ENCODE results near the gene SCAMP1. TPM values are rescaled to one million over a fixed set of nuclear protein-coding genes. Genes with fewer than 3 reads are reported as not detected.

SCAMP1 gene
- total RNA-seq, 2 experiments from 2014 or later: 18.0 to 41.1 TPM

DNA sequence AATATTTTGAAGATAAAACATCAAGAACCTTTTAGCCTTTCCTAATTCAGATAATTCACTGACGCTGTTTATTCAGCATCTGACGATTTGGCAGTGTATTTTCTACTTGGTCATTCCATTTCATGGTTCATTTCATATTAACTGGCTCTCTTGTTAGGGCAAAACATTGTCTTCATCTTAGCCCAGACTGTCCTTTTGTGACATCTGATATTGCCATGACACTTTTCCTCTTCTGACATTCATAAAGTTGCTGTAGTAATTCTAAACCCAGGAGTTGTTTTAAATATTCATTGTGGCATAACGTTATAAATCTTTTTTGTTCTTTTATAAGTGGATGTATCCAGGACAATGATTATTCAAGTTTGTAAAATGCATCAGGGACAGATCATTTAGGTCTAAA lies 1.8 kb downstream of the SCAMP1 start:
- H3K36me3 ChIP-seq (ENCODE audit: insufficient read depth, low read length): peaks cover 10% of the 10 kb centered on the region; the same call in 1 of the 2 replicates
- TF ChIP-seq, protein P1, sequence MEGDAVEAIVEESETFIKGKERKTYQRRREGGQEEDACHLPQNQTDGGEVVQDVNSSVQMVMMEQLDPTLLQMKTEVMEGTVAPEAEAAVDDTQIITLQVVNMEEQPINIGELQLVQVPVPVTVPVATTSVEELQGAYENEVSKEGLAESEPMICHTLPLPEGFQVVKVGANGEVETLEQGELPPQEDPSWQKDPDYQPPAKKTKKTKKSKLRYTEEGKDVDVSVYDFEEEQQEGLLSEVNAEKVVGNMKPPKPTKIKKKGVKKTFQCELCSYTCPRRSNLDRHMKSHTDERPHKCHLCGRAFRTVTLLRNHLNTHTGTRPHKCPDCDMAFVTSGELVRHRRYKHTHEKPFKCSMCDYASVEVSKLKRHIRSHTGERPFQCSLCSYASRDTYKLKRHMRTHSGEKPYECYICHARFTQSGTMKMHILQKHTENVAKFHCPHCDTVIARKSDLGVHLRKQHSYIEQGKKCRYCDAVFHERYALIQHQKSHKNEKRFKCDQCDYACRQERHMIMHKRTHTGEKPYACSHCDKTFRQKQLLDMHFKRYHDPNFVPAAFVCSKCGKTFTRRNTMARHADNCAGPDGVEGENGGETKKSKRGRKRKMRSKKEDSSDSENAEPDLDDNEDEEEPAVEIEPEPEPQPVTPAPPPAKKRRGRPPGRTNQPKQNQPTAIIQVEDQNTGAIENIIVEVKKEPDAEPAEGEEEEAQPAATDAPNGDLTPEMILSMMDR (conservative IDR thresholded peaks at IDR 0.05; ENCODE audit: low read length): no peak
- TF ChIP-seq EZH2phosphoT487 (IDR thresholded peaks at IDR 0.05; ENCODE audit: borderline replicate concordance, low read depth, low read length): no peak
- no peaks in the 10 kb centered on the region for H3K9me3 ChIP-seq (ENCODE audit: low read length)
- H3K4me1 ChIP-seq (ENCODE audit: insufficient read depth, low read length, poor library complexity, severe bottlenecking): peaks cover 22% of the 10 kb centered on the region
- H3K4me2 ChIP-seq (ENCODE audit: low read length): peak overlapping the region; percentile 89
- intact Hi-C loops (cut with micrococcal nuclease; ENCODE audit: unreplicated experiment): loop anchor here (5.0 kb wide), 3 partner anchors 105 to 585 kb away; partner anchors contain the start of gene TBCA
- H3K79me2 ChIP-seq (ENCODE audit: insufficient read depth, low read depth, low read length): peaks cover 72% of the 10 kb centered on the region
- ChIA-PET POLR2A (no interaction called here), CTCF (ENCODE audit: unreplicated experiment) (no interaction called here)
- H4K20me1 ChIP-seq (ENCODE audit: insufficient read depth, low read length): no peaks in the 10 kb centered on the region
- H3K4me3 ChIP-seq (ENCODE audit: low read depth, low read length, poor library complexity, severe bottlenecking): peak overlapping the region; percentile 90
- no peak for DNase-seq (ENCODE audit: low spot score)
- peak overlapping the region; percentile 85 for H3K27ac ChIP-seq (ENCODE audit: low read depth, low read length, poor library complexity, severe bottlenecking)
- H3K9me2 ChIP-seq (ENCODE audit: insufficient read depth, low read length): no peaks in the 10 kb centered on the region
- H2AFZ ChIP-seq (ENCODE audit: low read length): no peak overlapping the region; the same call in 1 of the 2 replicates
- no TSS peak for BruUV-seq (replicated peaks)

DNA sequence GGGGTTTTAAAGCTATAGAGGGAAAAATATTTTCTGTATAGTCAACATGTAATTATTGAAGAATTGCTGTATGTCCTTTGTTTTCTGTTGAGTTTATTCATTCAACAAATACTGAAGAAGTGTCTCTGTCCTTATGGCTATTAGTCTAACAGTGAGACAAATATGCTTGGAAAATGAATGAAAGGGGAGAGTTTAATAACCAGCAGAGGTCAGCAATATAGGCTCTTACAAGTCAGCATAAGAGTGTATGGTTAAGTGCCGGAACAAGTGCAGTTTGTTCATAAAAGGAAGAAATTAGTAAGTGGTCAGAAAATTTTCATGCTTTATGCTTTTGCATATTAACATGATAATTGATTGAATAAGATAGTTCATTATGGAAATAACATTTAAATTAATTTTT lies 3.6 kb downstream of the SCAMP1 start:
- Histone ChIP-seq H3K36me3 (ENCODE audit: insufficient read depth, low read length) (peaks cover 9% of the 10 kb centered on the region; the same call in 1 of the 2 replicates), H4K20me1 (ENCODE audit: insufficient read depth, low read length) (peaks cover 7% of the 10 kb centered on the region; the same call in 1 of the 2 replicates), H3K4me3 (ENCODE audit: low read depth, low read length, poor library complexity, severe bottlenecking) (no peak overlapping the region), H3K9me3 (ENCODE audit: low read length) (no peaks in the 10 kb centered on the region), H3K4me1 (ENCODE audit: insufficient read depth, low read length, poor library complexity, severe bottlenecking) (peaks cover 14% of the 10 kb centered on the region), H3K79me2 (ENCODE audit: insufficient read depth, low read depth, low read length) (peaks cover 86% of the 10 kb centered on the region), H3K27ac (ENCODE audit: low read depth, low read length, poor library complexity, severe bottlenecking) (no peak overlapping the region), H3K4me2 (ENCODE audit: low read length) (no peak overlapping the region), H2AFZ (ENCODE audit: low read length) (no peak overlapping the region), H3K9me2 (ENCODE audit: insufficient read depth, low read length) (no peaks in the 10 kb centered on the region)
- POLR2A ChIA-PET: interaction anchor here (0.7 kb wide), 1 partner anchor 542 kb away, joined by 4 read pairs; no protein-coding TSS in a partner anchor
- intact Hi-C loops (cut with micrococcal nuclease; ENCODE audit: unreplicated experiment): loop anchor here (5.0 kb wide), 3 partner anchors 103 to 587 kb away; partner anchors contain the start of gene TBCA
- TF ChIP-seq, protein P1 (conservative IDR thresholded peaks at IDR 0.05; ENCODE audit: low read length): peak; percentile 59
- no peak for TF ChIP-seq EZH2phosphoT487 (IDR thresholded peaks at IDR 0.05; ENCODE audit: borderline replicate concordance, low read depth, low read length)
- DNase-seq (ENCODE audit: low spot score): peak; percentile 34
- CTCF ChIA-PET (ENCODE audit: unreplicated experiment): no interaction called here
- TSS peak; percentile 32 for BruUV-seq (replicated peaks)

DNA sequence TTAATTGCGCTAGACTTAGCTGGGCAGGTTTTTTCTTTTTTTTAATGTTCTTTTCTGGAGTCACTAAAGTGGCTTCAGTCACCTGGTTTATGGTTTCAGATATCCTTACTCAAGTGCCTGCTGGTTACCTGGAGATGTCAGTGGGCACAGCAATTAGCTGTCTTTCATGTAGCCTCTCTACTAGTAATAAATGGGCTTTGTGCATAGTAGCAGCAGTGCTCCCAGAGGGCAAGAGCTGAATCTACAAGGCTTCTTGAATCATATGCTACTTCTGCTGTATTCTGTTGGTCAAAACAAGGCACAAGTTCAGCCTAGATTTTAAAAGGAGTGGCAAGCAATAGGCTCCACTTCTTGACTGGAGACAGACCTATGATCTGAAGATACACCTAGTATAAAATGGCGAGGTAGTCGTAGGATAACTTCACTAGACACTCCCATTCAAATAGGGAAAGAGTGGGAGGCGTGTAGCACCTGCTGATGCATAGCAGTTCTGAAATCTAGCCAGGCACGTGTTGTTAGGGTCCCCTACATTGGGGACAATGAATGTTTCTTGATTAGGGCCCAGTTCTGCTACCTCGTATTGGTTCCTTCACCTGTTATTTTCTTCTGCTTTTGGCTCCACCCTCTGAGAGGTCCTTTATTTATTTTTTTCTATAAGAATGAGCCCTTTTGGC lies 7.0 kb downstream of the SCAMP1 start:
- no TSS peak for BruUV-seq (replicated peaks)
- H3K36me3 ChIP-seq (ENCODE audit: insufficient read depth, low read length): peaks cover 9% of the 10 kb centered on the region; the same call in 1 of the 2 replicates
- H3K4me1 ChIP-seq (ENCODE audit: insufficient read depth, low read length, poor library complexity, severe bottlenecking): peaks cover 16% of the 10 kb centered on the region
- no peak overlapping the region for H2AFZ ChIP-seq (ENCODE audit: low read length)
- H3K9me3 ChIP-seq (ENCODE audit: low read length): no peaks in the 10 kb centered on the region
- intact Hi-C loops (cut with micrococcal nuclease; ENCODE audit: unreplicated experiment): no loop called here
- peaks cover 12% of the 10 kb centered on the region for H4K20me1 ChIP-seq (ENCODE audit: insufficient read depth, low read length)
- TF ChIP-seq, protein P1 (conservative IDR thresholded peaks at IDR 0.05; ENCODE audit: low read length): peak; percentile 64
- TF ChIP-seq EZH2phosphoT487 (IDR thresholded peaks at IDR 0.05; ENCODE audit: borderline replicate concordance, low read depth, low read length): no peak
- peak; percentile 43 for DNase-seq (ENCODE audit: low spot score)
- peak overlapping the region; percentile 10; the same call in 1 of the 2 replicates for H3K4me2 ChIP-seq (ENCODE audit: low read length)
- ChIA-PET POLR2A (interaction anchor here (0.6 to 1.3 kb wide), 6 partner anchors 10 to 1882 kb away, joined by 3 to 6 read pairs (median 3); no protein-coding TSS in a partner anchor), CTCF (ENCODE audit: unreplicated experiment) (no interaction called here)
- H3K79me2 ChIP-seq (ENCODE audit: insufficient read depth, low read depth, low read length): peaks cover 92% of the 10 kb centered on the region
- no peak overlapping the region for H3K4me3 ChIP-seq (ENCODE audit: low read depth, low read length, poor library complexity, severe bottlenecking)
- H3K9me2 ChIP-seq (ENCODE audit: insufficient read depth, low read length): no peaks in the 10 kb centered on the region
- no peak overlapping the region for H3K27ac ChIP-seq (ENCODE audit: low read depth, low read length, poor library complexity, severe bottlenecking)

Data from OCI-LY7 (cell line).